Left lung (tissue), 10 donors: ENCODE data around the gene POLA1. TPM values are rescaled to one million over a fixed set of nuclear protein-coding genes. Genes with fewer than 3 reads are reported as not detected.

Experiments used
- ATAC-seq: fragments of 200-7000 bp; cut with Tn5 transposase; one replicate; pipeline ENCODE4 v1.9.1; 2020; ENCODE audit warnings: moderate library complexity
- DNase-seq, 4 donors: peaks; one replicate each; pipeline ENCODE4 v3.0.0-alpha.2; 2013 to 2020
- H3K27ac ChIP-seq, 2 donors: fragments of 200-600 bp; sonication (generic) in 1 of 2; one replicate each; pipeline versions ENCODE4 v1.5.0 to v1.8.0; 2020 to 2021
- H3K27me3 ChIP-seq, 2 donors: fragments of 200-600 bp; sonication (generic) in 1 of 2; one replicate each; pipeline versions ENCODE4 v1.5.0 to v1.8.0; 2020 to 2021
- H3K36me3 ChIP-seq, 2 donors: fragments of 200-600 bp; sonication (generic) in 1 of 2; one replicate each; pipeline versions ENCODE4 v1.5.0 to v1.8.0; 2020 to 2021
- H3K4me1 ChIP-seq, 2 donors: fragments of 200-600 bp; one replicate each; pipeline ENCODE4 v1.8.0; 2021
- H3K4me3 ChIP-seq, 2 donors: fragments of 200-600 bp; sonication (generic) in 1 of 2; one replicate each; pipeline versions ENCODE4 v1.5.0 to v1.8.0; 2020 to 2021; ENCODE audit warnings: mild to moderate bottlenecking in 1 of 2
- H3K9me3 ChIP-seq, 2 donors: fragments of 200-600 bp; sonication (generic) in 1 of 2; one replicate each; pipeline versions ENCODE4 v1.5.0 to v1.8.0; 2020 to 2021
- intact Hi-C, 2 donors: fragments of 100-400 bp; cut with DNase I; formaldehyde crosslinking; loops; one replicate each; pipeline versions ENCODE4 v1.11.2 to v1.14.2; 2022
- polyA plus RNA-seq, 6 donors: library from polyadenylated mRNA; unstranded; fragments of 120-200 nt; gene quantifications; one replicate each; pipeline ENCODE4 v1.2.1, GENCODE V29; 2013; ENCODE audit not compliant: insufficient read length in 6 of 6
- total RNA-seq, 2 donors: library from RNA; stranded (reverse); fragmentation: NEBNext Ultra II Directional; extraction: Animal tissue kit (Norgen Biotek cat#: 25700); gene quantifications; one replicate each; pipeline ENCODE4 v1.2.1, GENCODE V29; 2021
- TF ChIP-seq, protein P1 (sequence below), 2 donors: fragments of 200-600 bp; sonication (generic) in 1 of 2; IDR thresholded peaks; one replicate each; pipeline versions ENCODE4 v1.5.0 to v1.8.0; 2021; ENCODE audit warnings: antibody characterized with exemption in 2 of 2
- donor health status: DM: no; HTN: yes; CAD: no.
- donor health status: DM: no; HTN: no; CAD: no.

Gene POLA1
- total and polyA plus RNA-seq, 8 donors: 11.0 to 19.6 (median 15.8) TPM

DNA sequence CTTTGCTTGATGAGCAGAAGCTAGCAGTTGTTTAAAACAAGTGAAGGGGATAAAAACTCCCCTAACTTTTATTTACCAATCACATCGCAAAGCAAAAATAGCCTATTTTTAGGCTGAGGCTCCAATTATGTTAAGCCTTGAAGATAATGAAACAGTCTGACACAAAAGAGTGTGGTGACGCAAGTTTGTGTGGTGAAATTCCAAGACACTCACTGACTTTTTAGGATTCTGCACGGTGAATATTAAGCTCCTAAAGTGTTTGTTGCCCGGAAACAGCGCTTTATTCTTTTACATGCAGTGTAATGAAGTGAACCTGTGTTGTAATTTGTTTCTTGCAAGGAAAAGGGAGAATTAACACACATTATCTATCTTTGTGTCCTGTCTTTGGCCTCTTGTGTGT, 74.8 kb downstream of the POLA1 start:
- Histone ChIP-seq H3K4me3 (no peak overlapping the region), H3K27ac (no peak overlapping the region), H3K27me3 (no peaks in the 10 kb centered on the region), H3K9me3 (no peaks in the 10 kb centered on the region), H3K4me1 (no peaks in the 10 kb centered on the region), H3K36me3 (no peaks in the 10 kb centered on the region)
- DNase-seq (no peak), ATAC-seq (no peak)
- intact Hi-C loops: no loop called here
- TF ChIP-seq, protein P1, sequence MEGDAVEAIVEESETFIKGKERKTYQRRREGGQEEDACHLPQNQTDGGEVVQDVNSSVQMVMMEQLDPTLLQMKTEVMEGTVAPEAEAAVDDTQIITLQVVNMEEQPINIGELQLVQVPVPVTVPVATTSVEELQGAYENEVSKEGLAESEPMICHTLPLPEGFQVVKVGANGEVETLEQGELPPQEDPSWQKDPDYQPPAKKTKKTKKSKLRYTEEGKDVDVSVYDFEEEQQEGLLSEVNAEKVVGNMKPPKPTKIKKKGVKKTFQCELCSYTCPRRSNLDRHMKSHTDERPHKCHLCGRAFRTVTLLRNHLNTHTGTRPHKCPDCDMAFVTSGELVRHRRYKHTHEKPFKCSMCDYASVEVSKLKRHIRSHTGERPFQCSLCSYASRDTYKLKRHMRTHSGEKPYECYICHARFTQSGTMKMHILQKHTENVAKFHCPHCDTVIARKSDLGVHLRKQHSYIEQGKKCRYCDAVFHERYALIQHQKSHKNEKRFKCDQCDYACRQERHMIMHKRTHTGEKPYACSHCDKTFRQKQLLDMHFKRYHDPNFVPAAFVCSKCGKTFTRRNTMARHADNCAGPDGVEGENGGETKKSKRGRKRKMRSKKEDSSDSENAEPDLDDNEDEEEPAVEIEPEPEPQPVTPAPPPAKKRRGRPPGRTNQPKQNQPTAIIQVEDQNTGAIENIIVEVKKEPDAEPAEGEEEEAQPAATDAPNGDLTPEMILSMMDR (IDR thresholded peaks at IDR 0.05): no peak

DNA sequence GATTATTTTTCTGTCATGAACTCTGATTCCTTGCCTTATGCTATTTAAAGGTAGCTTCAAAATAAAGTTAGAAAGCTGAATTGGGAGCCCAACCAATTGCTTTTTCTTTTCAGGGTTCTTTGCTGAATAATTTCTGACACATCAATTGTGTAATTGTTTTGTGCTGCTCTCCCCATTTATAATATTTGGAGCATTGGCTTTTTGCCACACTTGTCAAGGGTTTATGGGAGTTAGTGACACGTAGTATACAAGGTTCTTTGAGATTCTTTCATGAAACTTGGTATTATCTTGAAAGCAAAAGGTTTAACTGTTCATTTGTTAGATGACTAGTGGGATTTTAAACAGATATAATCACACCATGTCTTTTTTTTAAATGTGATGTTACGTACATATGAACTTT, 80.9 kb downstream of the POLA1 start:
- no peak overlapping the region for H3K4me3 ChIP-seq
- H3K36me3 ChIP-seq: no peaks in the 10 kb centered on the region
- DNase-seq (no peak), ATAC-seq (no peak)
- H3K4me1 ChIP-seq: no peaks in the 10 kb centered on the region
- no peaks in the 10 kb centered on the region for H3K27me3 ChIP-seq
- TF ChIP-seq, protein P1 (IDR thresholded peaks at IDR 0.05): no peak
- intact Hi-C loops: no loop called here
- H3K9me3 ChIP-seq: no peaks in the 10 kb centered on the region
- no peak overlapping the region for H3K27ac ChIP-seq

DNA sequence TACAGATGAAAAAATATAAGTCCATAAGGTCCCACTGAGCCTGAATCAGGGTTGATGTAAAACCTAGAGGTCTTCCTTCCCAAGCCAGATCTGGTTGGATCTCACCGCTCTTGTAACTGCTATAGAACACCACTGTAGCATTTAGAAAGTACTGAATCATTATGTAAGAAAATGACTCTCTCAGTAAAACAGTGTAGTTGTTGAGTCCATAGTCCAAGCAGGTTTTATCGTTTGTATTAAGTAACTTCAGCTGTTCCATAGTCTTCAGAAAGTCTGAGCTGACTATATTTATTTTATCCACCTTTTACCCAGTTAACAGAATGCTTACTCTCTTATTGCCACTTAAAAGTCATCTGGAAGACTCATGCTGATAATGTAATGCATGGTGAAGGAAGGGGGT, 82.2 kb downstream of the POLA1 start:
- no peak for ATAC-seq
- intact Hi-C loops: no loop called here

DNA sequence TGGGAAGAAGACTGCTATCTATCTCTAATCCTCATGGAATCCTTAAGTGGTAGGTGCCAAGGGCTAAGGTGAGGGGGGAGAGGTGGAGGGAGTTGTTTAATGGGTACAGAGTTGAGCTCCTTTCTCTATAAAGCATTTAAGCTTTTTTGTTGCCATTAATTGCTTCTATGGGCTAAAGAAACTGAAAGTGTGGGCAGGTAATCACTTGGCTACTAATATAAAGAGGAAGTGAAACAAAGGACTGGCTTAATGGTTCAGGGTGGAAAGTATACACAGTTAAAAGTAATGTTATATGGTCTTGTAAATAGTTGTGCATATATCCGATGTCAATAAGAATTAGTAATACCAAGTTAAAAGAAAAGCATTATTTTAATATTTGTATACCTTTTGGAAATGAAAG, 83.9 kb downstream of the POLA1 start:
- no peaks in the 10 kb centered on the region for H3K27me3 ChIP-seq
- TF ChIP-seq, protein P1 (IDR thresholded peaks at IDR 0.05): no peak
- no peaks in the 10 kb centered on the region for H3K36me3 ChIP-seq
- no peaks in the 10 kb centered on the region for H3K9me3 ChIP-seq
- H3K4me3 ChIP-seq: no peak overlapping the region
- H3K27ac ChIP-seq: no peak overlapping the region
- intact Hi-C loops: no loop called here
- no peak for DNase-seq
- ATAC-seq: no peak
- no peaks in the 10 kb centered on the region for H3K4me1 ChIP-seq

More for the DNA sequence above, 82.2 kb downstream of the POLA1 start:
- Histone ChIP-seq H3K36me3 (no peaks in the 10 kb centered on the region), H3K4me3 (no peak overlapping the region), H3K4me1 (no peaks in the 10 kb centered on the region), H3K9me3 (no peaks in the 10 kb centered on the region), H3K27me3 (no peaks in the 10 kb centered on the region), H3K27ac (no peak overlapping the region)
- TF ChIP-seq, protein P1 (IDR thresholded peaks at IDR 0.05): no peak
- no peak for DNase-seq

DNA sequence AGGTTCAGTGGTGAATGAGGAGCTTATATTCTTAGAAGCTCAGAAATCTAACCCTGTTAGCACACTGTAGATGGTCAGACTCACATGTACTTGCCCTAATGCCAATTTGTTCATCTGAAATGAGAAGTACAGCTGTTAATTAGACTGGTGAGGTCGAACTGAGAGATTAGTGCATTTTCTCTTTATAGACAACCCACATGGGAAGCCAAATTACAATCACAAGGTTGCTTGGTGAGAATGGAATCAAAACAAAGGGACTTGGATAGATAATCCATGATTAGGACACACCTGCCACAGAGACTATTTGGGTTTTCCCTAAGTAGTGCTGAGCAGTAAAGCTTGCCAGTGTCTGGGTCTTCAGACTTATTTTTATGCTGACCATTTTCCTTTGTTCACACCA, 88.3 kb downstream of the POLA1 start:
- no peaks in the 10 kb centered on the region for H3K4me1 ChIP-seq
- no peaks in the 10 kb centered on the region for H3K27me3 ChIP-seq
- H3K27ac ChIP-seq: no peak overlapping the region
- no peak for ATAC-seq
- no peak overlapping the region for H3K4me3 ChIP-seq
- intact Hi-C loops: no loop called here
- no peaks in the 10 kb centered on the region for H3K36me3 ChIP-seq
- H3K9me3 ChIP-seq: no peaks in the 10 kb centered on the region
- DNase-seq: no peak
- TF ChIP-seq, protein P1 (IDR thresholded peaks at IDR 0.05): no peak
